GM23248 (cell line): Measurements from ENCODE around the gene PARP8. TPM values are rescaled to one million over a fixed set of nuclear protein-coding genes. Genes with fewer than 3 reads are reported as not detected.
"Not testable (repeated sequence)": the region's sequence is repeated elsewhere in the genome, so short reads cannot be mapped to it uniquely, and the experiment has no call there.

ENCODE experiments used
- DNase-seq: peaks from one replicate; pipeline ENCODE4 v3.0.0-alpha.2; 2015
- H2AFZ ChIP-seq: fragments of 200-600 bp; sonication (generic); 2 replicates; pipeline ENCODE4 v1.6.1; 2016; ENCODE audit warnings: antibody characterized with exemption
- H3F3A ChIP-seq: fragments of 200-600 bp; sonication (generic); 2 replicates; pipeline ENCODE4 v1.6.1; 2016; ENCODE audit warnings: mild to moderate bottlenecking, antibody characterized with exemption, mixed run types; ENCODE audit not compliant: insufficient read depth
- H3K27ac ChIP-seq: fragments of 200-600 bp; sonication (generic); 2 replicates; pipeline ENCODE4 v1.5.1; 2016; ENCODE audit warnings: mild to moderate bottlenecking
- H3K27me3 ChIP-seq: fragments of 200-600 bp; sonication (generic); replicated peaks from 2 replicates; pipeline ENCODE4 v1.6.1; 2016; ENCODE audit warnings: mild to moderate bottlenecking; ENCODE audit not compliant: insufficient read depth
- H3K36me3 ChIP-seq: fragments of 200-600 bp; sonication (generic); 2 replicates; pipeline ENCODE4 v1.6.1; 2016; ENCODE audit warnings: low read depth, mild to moderate bottlenecking
- H3K4me1 ChIP-seq: fragments of 200-600 bp; sonication (generic); 2 replicates; pipeline ENCODE4 v1.6.1; 2016; ENCODE audit warnings: mild to moderate bottlenecking; ENCODE audit not compliant: insufficient read depth
- H3K4me2 ChIP-seq: fragments of 200-600 bp; sonication (generic); one replicate; pipeline ENCODE4 v1.6.1; 2016; ENCODE audit warnings: mild to moderate bottlenecking; ENCODE audit not compliant: unreplicated experiment
- H3K4me3 ChIP-seq: fragments of 200-600 bp; sonication (generic); 2 replicates; pipeline ENCODE4 v1.5.1; 2016; ENCODE audit warnings: mild to moderate bottlenecking
- H3K79me2 ChIP-seq: fragments of 200-600 bp; sonication (generic); 2 replicates; pipeline ENCODE4 v1.6.1; 2016; ENCODE audit warnings: mild to moderate bottlenecking; ENCODE audit not compliant: insufficient read depth
- H3K9ac ChIP-seq: fragments of 200-600 bp; sonication (generic); 2 replicates; pipeline ENCODE4 v1.6.1; 2016; ENCODE audit warnings: mild to moderate bottlenecking
- H3K9me2 ChIP-seq: fragments of 200-600 bp; sonication (generic); 2 replicates; pipeline ENCODE4 v1.6.1; 2016; ENCODE audit warnings: mixed run types, mild to moderate bottlenecking, moderate library complexity; ENCODE audit not compliant: insufficient read depth
- H3K9me3 ChIP-seq: fragments of 200-600 bp; sonication (generic); one replicate; pipeline ENCODE4 v1.6.1; 2017; ENCODE audit warnings: low read depth
- H4K20me1 ChIP-seq: fragments of 200-600 bp; sonication (generic); 2 replicates; pipeline ENCODE4 v1.6.0; 2016; ENCODE audit not compliant: insufficient read depth
- EZH2 ChIP-seq: fragments of 200-600 bp; sonication (generic); IDR thresholded peaks from 2 replicates; pipeline ENCODE4 v1.6.1; 2018; ENCODE audit warnings: antibody characterized with exemption, mild to moderate bottlenecking; ENCODE audit not compliant: insufficient read depth, poor library complexity, severe bottlenecking
- EZH2phosphoT487 ChIP-seq: fragments of 200-600 bp; sonication (generic); IDR thresholded peaks from 2 replicates; pipeline ENCODE4 v1.6.1; 2018; ENCODE audit warnings: antibody characterized with exemption, moderate library complexity, mild to moderate bottlenecking, low read depth; ENCODE audit not compliant: insufficient read depth
- WGBS, 2 experiments: methylation state at CpG; one replicate each; pipeline ENCODE4 v1.1.6; 2015 to 2017; ENCODE audit warnings: low lambda C conversion rate in 2 of 2, low coverage in 1 of 2; ENCODE audit errors: missing lambda C conversion rate in 2 of 2; 5-methylcytosine and 5-hydroxymethylcytosine counted together
- in situ Hi-C: fragments of 300-500 bp; cut with MboI; formaldehyde crosslinking; loops from 2 replicates; pipeline ENCODE4 v1.15.0; 2020
- polyA plus RNA-seq: library from polyadenylated mRNA; unstranded; fragments of >200 nt; fragmentation: Nextera tagmentation; extraction: Ambion mirVana; gene quantifications from 2 replicates; pipeline ENCODE4 v1.2.1, GENCODE V29; 2016
- total RNA-seq: library from RNA; depleted of rRNA; stranded (reverse); fragments of >200 nt; shearing (Covaris generic); gene quantifications from 2 replicates; pipeline ENCODE4 v1.2.3, GENCODE V29; 2014

PARP8 gene
- total and polyA plus RNA-seq, 2 experiments from 2014 or later, result 1.1 to 2.5 TPM

DNA sequence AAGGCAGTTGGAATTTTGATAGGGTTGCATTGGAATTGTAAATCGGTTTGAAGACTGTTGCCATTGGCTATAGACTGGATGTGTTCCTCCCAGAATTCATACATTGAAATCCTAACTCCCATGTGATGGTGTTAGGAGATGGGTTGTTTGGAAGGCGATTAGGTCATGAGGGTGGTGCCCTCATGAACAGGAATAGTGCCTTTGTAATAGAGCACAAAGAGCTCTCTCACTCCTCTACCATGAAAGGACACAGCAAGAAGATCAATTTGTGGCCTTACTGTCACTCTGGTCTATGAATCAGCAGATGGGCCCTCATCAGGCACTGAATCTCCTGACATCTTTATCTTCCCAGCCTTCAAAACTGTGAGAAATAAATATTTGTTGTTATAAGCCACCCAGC, 133.2 kb downstream of the PARP8 start:
- Histone ChIP-seq H4K20me1 (no peaks in the 10 kb centered on the region), H3K4me1 (no peaks in the 10 kb centered on the region)
- WGBS, 2 experiments, result 65 to 70% methylated on average over 2 of the region's 2 CpGs

GRCh38 chr5:50800410-50800809, 134.0 kb downstream of the PARP8 start:
- Histone ChIP-seq H3K4me3 (no peak overlapping the region), H3K4me1 (no peaks in the 10 kb centered on the region), H3K4me2 (no peak overlapping the region), H4K20me1 (no peaks in the 10 kb centered on the region), H3F3A (no peaks in the 10 kb centered on the region), H3K36me3 (no peaks in the 10 kb centered on the region), H2AFZ (no peak overlapping the region), H3K9me2 (no peaks in the 10 kb centered on the region), H3K27ac (no peak overlapping the region), H3K9me3 (no peaks in the 10 kb centered on the region), H3K9ac (no peak overlapping the region), H3K27me3 (no peaks in the 10 kb centered on the region), H3K79me2 (no peaks in the 10 kb centered on the region)
- in situ Hi-C loops, result no loop called here
- DNase-seq, result no peak
- no peak for TF ChIP-seq EZH2phosphoT487

More for the DNA sequence above, 133.2 kb downstream of the PARP8 start:
- no peak overlapping the region for H3K4me3 ChIP-seq
- no peaks in the 10 kb centered on the region for H3F3A ChIP-seq
- no peaks in the 10 kb centered on the region for H3K79me2 ChIP-seq
- H2AFZ ChIP-seq, result no peak overlapping the region
- H3K9me2 ChIP-seq, result no peaks in the 10 kb centered on the region
- TF ChIP-seq EZH2phosphoT487, result no peak
- TF ChIP-seq EZH2, result no peak
- H3K27ac ChIP-seq, result no peak overlapping the region
- no peaks in the 10 kb centered on the region for H3K27me3 ChIP-seq
- H3K4me2 ChIP-seq, result no peak overlapping the region
- in situ Hi-C loops, result no loop called here
- no peaks in the 10 kb centered on the region for H3K9me3 ChIP-seq
- no peak for DNase-seq
- H3K36me3 ChIP-seq, result no peaks in the 10 kb centered on the region
- H3K9ac ChIP-seq, result no peak overlapping the region

DNA sequence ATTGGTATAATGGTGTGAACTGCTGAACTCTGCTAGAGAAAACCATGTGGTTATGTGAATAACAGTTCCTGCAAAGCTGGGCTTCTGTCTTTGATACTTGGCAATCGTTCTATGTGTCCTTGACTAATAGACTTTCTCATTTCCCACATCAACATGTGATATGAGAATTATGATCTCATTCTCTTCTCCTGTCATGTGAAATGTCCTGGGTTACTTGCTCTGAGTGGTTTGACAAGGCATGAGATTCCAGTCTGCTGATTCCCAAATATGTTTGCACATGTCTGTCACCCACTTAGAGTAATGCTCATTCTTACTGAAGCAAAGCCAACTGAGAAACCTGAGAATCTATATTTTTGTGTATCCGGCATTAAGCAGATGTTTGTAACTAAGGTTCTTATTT, 141.2 kb downstream of the PARP8 start:
- no peaks in the 10 kb centered on the region for H3K9me2 ChIP-seq
- in situ Hi-C loops, result no loop called here
- no peak overlapping the region for H3K9ac ChIP-seq
- no peaks in the 10 kb centered on the region for H3K4me1 ChIP-seq
- no peaks in the 10 kb centered on the region for H3F3A ChIP-seq
- no peaks in the 10 kb centered on the region for H3K9me3 ChIP-seq
- no peaks in the 10 kb centered on the region for H3K36me3 ChIP-seq
- no peak overlapping the region for H3K27ac ChIP-seq
- no peaks in the 10 kb centered on the region for H4K20me1 ChIP-seq
- no peak overlapping the region for H3K4me2 ChIP-seq
- 36 to 42% methylated on average over 2 of the region's 2 CpGs for WGBS, 2 experiments
- no peak overlapping the region for H3K4me3 ChIP-seq
- H3K79me2 ChIP-seq, result no peaks in the 10 kb centered on the region
- no peak overlapping the region for H2AFZ ChIP-seq
- no peak for DNase-seq
- TF ChIP-seq EZH2 (no peak), EZH2phosphoT487 (no peak)
- no peaks in the 10 kb centered on the region for H3K27me3 ChIP-seq

GRCh38 chr5:50808406-50808805, 142.0 kb downstream of the PARP8 start:
- Histone ChIP-seq H3K4me1 (no peaks in the 10 kb centered on the region), H3K79me2 (no peaks in the 10 kb centered on the region), H3K27ac (no peak overlapping the region), H2AFZ (no peak overlapping the region), H3K4me2 (no peak overlapping the region), H3K9me2 (no peaks in the 10 kb centered on the region), H3F3A (no peaks in the 10 kb centered on the region), H3K36me3 (no peaks in the 10 kb centered on the region), H4K20me1 (no peaks in the 10 kb centered on the region), H3K9ac (no peak overlapping the region), H3K9me3 (no peaks in the 10 kb centered on the region), H3K27me3 (no peaks in the 10 kb centered on the region), H3K4me3 (no peak overlapping the region)
- DNase-seq, result no peak
- in situ Hi-C loops, result no loop called here
- TF ChIP-seq EZH2 (no peak), EZH2phosphoT487 (no peak)
- WGBS, 2 experiments, result 68 to 79% methylated on average over 3 of the region's 3 CpGs

- H3K4me1 ChIP-seq, H3K36me3 ChIP-seq, H3K27ac ChIP-seq, H3K27me3 ChIP-seq, H4K20me1 ChIP-seq, H3K9ac ChIP-seq, H3K9me2 ChIP-seq, H3K9me3 ChIP-seq, in situ Hi-C loops, H3F3A ChIP-seq, H2AFZ ChIP-seq, H3K79me2 ChIP-seq, H3K4me3 ChIP-seq, H3K4me2 ChIP-seq, DNase-seq: not testable (repeated sequence)
- WGBS, 2 experiments, result 78 to 86% methylated on average over 6 of the region's 6 CpGs
Measured at GRCh38 chr5:50811746-50812145, 145.3 kb downstream of the PARP8 start.
